Choroid plexus epithelial cell (primary cell): ENCODE measurements around the gene SLC23A2.

ENCODE experiments used
- DNase-seq: peaks from one replicate; pipeline ENCODE4 v3.0.0-alpha.2; 2010; ENCODE audit warnings: low read depth
- H3K4me3 ChIP-seq: 2 replicates; pipeline ENCODE4 v1.5.1; 2011; ENCODE audit warnings: low read depth, mild to moderate bottlenecking, control low read depth, low read length, moderate library complexity
- TF ChIP-seq, protein P1 (sequence below): conservative IDR thresholded peaks from 2 replicates; pipeline ENCODE4 v1.5.1; 2011; ENCODE audit warnings: low read depth, mild to moderate bottlenecking, control low read depth, inconsistent platforms, low read length, moderate library complexity

Gene SLC23A2

DNA sequence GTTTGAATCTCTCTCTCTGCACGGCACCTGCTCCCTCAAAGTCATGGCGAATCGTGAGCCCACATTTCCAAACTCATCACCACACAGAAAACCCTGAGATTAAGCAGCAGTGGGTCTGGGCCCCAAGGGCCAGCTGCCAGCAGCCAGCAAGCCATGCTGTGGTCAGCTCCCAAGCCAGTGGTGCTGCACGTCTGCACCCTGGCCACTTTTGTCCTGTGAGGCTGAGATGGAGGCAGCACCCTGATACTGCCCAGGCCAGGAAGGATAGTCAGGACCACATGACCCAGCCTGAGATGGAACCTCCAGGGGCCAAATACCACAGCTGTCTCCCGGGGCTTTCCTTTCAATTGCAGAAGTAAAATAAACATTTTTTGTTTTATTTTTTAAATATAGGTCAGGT lies 185.7 kb downstream of the SLC23A2 start:
- TF ChIP-seq, protein P1, sequence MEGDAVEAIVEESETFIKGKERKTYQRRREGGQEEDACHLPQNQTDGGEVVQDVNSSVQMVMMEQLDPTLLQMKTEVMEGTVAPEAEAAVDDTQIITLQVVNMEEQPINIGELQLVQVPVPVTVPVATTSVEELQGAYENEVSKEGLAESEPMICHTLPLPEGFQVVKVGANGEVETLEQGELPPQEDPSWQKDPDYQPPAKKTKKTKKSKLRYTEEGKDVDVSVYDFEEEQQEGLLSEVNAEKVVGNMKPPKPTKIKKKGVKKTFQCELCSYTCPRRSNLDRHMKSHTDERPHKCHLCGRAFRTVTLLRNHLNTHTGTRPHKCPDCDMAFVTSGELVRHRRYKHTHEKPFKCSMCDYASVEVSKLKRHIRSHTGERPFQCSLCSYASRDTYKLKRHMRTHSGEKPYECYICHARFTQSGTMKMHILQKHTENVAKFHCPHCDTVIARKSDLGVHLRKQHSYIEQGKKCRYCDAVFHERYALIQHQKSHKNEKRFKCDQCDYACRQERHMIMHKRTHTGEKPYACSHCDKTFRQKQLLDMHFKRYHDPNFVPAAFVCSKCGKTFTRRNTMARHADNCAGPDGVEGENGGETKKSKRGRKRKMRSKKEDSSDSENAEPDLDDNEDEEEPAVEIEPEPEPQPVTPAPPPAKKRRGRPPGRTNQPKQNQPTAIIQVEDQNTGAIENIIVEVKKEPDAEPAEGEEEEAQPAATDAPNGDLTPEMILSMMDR: no peak
- H3K4me3 ChIP-seq: no peak overlapping the region
- DNase-seq: no peak

GRCh38 chr20:4814696-4815252 lies 186.5 kb downstream of the SLC23A2 start:
- no peak overlapping the region for H3K4me3 ChIP-seq
- TF ChIP-seq, protein P1: no peak
- no peak for DNase-seq

DNA sequence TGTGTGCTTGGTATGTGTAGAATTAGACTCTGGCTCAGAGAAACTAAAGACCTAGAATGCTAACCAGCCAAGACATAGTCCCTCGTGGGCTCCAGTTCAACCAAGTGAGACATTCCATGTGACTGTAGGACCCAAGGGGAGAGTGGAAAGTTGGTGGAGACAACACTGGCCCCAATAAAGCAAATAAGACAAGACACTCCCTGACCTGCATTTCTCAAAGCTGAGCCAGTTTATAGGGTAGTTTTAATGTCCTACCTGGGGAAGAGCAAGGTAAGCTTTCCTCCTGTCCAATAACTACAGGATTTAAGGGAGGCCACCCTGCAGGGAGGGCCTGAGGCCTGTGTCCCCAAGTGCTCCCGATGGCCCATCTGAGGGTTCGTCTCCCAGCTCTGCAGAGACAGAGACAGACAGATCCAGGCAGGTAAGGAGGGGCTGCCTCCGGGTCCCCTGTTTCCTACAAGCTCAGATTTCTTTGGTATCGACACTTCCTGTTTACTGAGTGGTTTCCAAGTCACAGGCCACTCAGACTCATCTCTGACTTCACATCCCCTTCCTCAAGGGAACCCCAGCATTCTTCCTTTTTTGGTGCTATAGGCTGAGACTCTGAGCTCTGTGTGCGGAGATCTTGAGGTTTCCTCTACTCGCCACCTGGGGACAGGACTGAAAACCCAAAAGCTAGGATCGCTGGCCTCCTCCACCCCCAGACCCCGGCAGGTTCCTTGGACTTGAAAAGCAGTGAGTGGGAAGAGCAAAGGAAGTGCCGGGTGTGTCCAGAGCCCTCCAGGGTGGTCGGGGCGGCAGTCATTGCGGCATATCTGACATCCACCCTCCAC lies 187.2 kb downstream of the SLC23A2 start:
- DNase-seq: no peak
- no peak overlapping the region for H3K4me3 ChIP-seq
- TF ChIP-seq, protein P1: no peak

DNA sequence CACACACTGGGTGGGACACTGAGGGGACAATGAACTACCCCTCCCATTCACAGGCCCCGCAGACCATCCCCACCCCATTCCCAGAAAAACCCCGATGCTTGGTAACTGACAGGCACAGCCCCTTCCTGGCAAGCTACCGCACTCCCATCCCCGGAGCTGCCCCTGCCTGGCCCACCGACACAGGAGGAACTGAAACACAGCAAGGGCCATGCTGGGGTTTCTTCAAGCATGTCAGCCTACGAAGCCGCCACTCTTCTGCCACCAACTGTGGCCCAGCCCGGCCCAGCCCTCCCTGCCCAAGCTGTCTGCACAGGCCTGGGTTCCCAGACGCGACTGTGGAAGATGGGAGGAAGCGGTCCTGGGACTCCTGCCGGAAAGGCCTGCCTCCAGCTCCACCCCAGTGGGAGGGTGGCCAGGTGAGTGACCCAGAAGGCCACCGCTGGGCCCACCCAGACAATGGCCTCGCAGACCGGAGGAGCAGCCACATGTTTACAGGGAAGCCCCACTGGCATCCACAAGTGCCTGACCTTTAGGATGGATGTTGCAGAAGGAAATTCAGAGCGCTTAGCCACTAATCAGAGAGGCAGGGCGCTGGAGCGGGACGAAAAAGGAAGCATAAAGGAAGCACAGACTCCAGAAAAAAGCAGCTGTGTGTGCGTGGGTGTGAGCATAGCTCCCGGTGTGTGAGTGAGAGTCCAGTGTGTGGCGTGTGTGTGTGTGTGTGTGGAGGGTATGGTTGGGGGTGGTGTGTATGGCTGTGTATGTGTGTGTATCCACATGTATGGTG lies 188.0 kb downstream of the SLC23A2 start:
- H3K4me3 ChIP-seq: no peak overlapping the region
- DNase-seq: peak; percentile 24
- TF ChIP-seq, protein P1: no peak

DNA sequence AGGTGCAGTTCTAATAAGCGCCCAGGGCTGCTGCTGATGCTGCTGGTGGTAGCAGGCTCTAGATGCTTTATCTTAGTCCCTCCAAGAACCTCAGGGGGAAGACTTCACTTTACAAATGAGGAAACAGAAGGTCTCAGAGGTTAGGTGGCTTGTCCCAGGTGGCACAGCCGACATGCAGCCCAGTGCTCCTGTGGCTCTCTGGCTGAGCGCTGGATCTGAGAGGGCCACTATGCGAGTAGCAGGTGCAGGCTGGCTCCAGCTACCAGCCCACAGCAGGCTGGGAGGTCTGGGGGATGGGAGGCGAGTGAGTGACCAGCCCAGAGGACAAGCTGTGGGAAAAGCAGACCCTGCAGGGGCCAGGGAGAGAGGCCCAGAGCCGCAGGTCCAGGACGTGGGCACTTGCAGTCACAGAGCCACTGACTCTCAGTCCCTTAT lies 188.7 kb downstream of the SLC23A2 start:
- no peak overlapping the region for H3K4me3 ChIP-seq
- TF ChIP-seq, protein P1: no peak
- no peak for DNase-seq

DNA sequence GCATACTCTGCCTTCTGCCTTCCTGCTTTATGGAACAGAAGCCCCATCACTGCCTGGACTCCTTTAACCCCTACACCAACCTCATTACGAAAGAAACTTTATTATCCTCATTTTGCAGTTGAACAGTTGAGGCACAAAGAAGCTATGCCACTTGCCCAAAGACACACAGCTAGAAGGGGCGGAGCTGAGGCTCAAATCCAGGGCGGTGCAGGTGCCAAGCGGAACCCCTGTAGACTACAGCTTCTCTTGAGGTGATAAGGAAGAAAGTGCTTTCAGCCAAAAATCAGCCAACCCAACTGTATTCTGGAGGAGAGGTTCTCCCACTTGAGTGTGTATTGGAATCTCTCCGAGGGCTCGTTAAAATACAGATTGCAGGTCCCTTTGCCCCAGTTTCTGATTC lies 189.1 kb downstream of the SLC23A2 start:
- DNase-seq: no peak
- H3K4me3 ChIP-seq: no peak overlapping the region

More for the DNA sequence above, 189.1 kb downstream of the SLC23A2 start:
- TF ChIP-seq, protein P1: no peak
